ENCODE results near the gene CREB3L2. TPM values are rescaled to one million over a fixed set of nuclear protein-coding genes. Genes with fewer than 3 reads are reported as not detected.

The CREB3L2 gene
- total and polyA plus RNA-seq, 2 of the 8 experiments (the other 6 are each of a cell fraction or from before 2014, with no cell fraction given): 14.4 to 48.3 TPM

- no peak for TF ChIP-seq CTCF (IDR thresholded peaks at IDR 0.05; ENCODE audit: control extremely low read depth in 1 of 3, insufficient read depth in 1 of 3, low read depth in 1 of 3, low read length in 3 of 3)
- TF ChIP-seq SP2 (IDR thresholded peaks at IDR 0.05; ENCODE audit: low read length): no peak
- TF ChIP-seq CHD7 (IDR thresholded peaks at IDR 0.05; ENCODE audit: insufficient replicate concordance, low read length): no peak
- TF ChIP-seq TAF1 (IDR thresholded peaks at IDR 0.05; ENCODE audit: low read depth, low read length): no peak
- TF ChIP-seq POU5F1 (IDR thresholded peaks at IDR 0.05; ENCODE audit: low read depth, low read length): no peak
- TF ChIP-seq CHD2 (IDR thresholded peaks at IDR 0.05; ENCODE audit: low read length): no peak
- no peak for TF ChIP-seq E2F6 (IDR thresholded peaks at IDR 0.05)
These were observed 61.7 kb downstream of the CREB3L2 start (continued) for GRCh38 chr7:137940218-137940617.
